ENCODE results near the gene ABCF2. TPM values are rescaled to one million over a fixed set of nuclear protein-coding genes. Genes with fewer than 3 reads are reported as not detected.

ABCF2 gene
- total and polyA plus RNA-seq, 10 of the 15 experiments (the other 5 are each of a cell fraction or from before 2014, with no cell fraction given) = 29.3 to 76.3 (median 57.1) TPM

- intact Hi-C loops (cut with micrococcal nuclease; ENCODE audit: unreplicated experiment) = no loop called here
- POLR2A ChIA-PET = interaction anchor here (1.5 kb wide), 1 partner anchor 19 kb away, joined by 6 read pairs; the partner anchor contains the start of gene ABCF2
Observed at GRCh38 chr7:151207804-151208203, 19.2 kb downstream of the ABCF2 start.

GRCh38 chr7:151207315-151207714 is 19.7 kb downstream of the ABCF2 start:
- CTCF ChIA-PET = interaction anchor here (0.8 to 2.0 kb wide), 2 partner anchors 10 to 37 kb away, joined by 3 to 7 read pairs; no protein-coding TSS in a partner anchor
- Histone ChIP-seq H3K9me3 (replicated peaks; ENCODE audit: control insufficient read depth, insufficient read depth, low read length) (no peaks in the 10 kb centered on the region), H4K20me1 (ENCODE audit: control insufficient read depth, insufficient read depth) (no peaks in the 10 kb centered on the region), H3K27me3 (replicated peaks in 1 of 2; ENCODE audit: control insufficient read depth in 2 of 2, insufficient read depth in 2 of 2, low read length in 1 of 2) (peaks cover 1 to 2% of the 10 kb centered on the region in 2 experiments; a peak in 3 of 4 replicates), H3K79me2 (ENCODE audit: control insufficient read depth, insufficient read depth, low read length) (no peaks in the 10 kb centered on the region), H3K27ac (ENCODE audit: control insufficient read depth, insufficient read depth) (no peak overlapping the region), H3K36me3 (ENCODE audit: control insufficient read depth in 2 of 2, insufficient read depth in 2 of 2, low read length in 1 of 2) (no peaks in the 10 kb centered on the region), H3K4me3 (no peak overlapping the region), H3K4me1 (ENCODE audit: control insufficient read depth, insufficient read depth, low read length) (no peaks in the 10 kb centered on the region), H2AFZ (ENCODE audit: control insufficient read depth, low read depth, low read length) (no peak overlapping the region), H3K4me2 (ENCODE audit: control insufficient read depth, insufficient read depth) (no peak overlapping the region), H3K9ac (ENCODE audit: control insufficient read depth, insufficient read depth, low read length) (no peak overlapping the region)
- SMC1A ChIA-PET (ENCODE audit: uncharacterized antibody, unreplicated experiment) = no interaction called here
- no TSS peak for BruUV-seq (replicated peaks)
- ATAC-seq (no peak), DNase-seq (ENCODE audit: low read depth, low spot score) (no peak), FAIRE-seq (no peak)
- intact Hi-C loops (cut with micrococcal nuclease; ENCODE audit: unreplicated experiment) = no loop called here
- POLR2A ChIA-PET = interaction anchor here (1.5 kb wide), 1 partner anchor 20 kb away, joined by 6 read pairs; the partner anchor contains the start of gene ABCF2
- 33% methylated on average over 9 of the region's 9 CpGs for WGBS (ENCODE audit: insufficient coverage, insufficient replicate concordance, low lambda C conversion rate, missing lambda C conversion rate)
- in situ Hi-C loops (cut with MboI) = no loop called here
- RAD21 ChIA-PET (ENCODE audit: unreplicated experiment) = no interaction called here
- TF ChIP-seq YBX1 (IDR thresholded peaks at IDR 0.05) (no peak), CEBPZ (IDR thresholded peaks at IDR 0.05; ENCODE audit: low read depth, low read length) (no peak), KAT2A (conservative IDR thresholded peaks at IDR 0.05; ENCODE audit: control insufficient read depth, low read depth, low read length) (no peak), SP1 (IDR thresholded peaks at IDR 0.05; ENCODE audit: low read depth, low read length) (no peak), BRCA1 (IDR thresholded peaks at IDR 0.05; ENCODE audit: low read depth, low read length) (no peak), RAD51 (IDR thresholded peaks at IDR 0.05) (no peak), WRNIP1 (IDR thresholded peaks at IDR 0.05; ENCODE audit: borderline replicate concordance, low read depth, low read length) (no peak), SMC3 (IDR thresholded peaks at IDR 0.05; ENCODE audit: borderline replicate concordance, low read length) (no peak), MYC (IDR thresholded peaks at IDR 0.05; ENCODE audit: insufficient read depth, insufficient read length, insufficient replicate concordance, low read length, severe bottlenecking) (no peak), ZBED1 (IDR thresholded peaks at IDR 0.05; ENCODE audit: borderline replicate concordance) (no peak)

More at GRCh38 chr7:151207804-151208203, 19.2 kb downstream of the ABCF2 start:
- Histone ChIP-seq H2AFZ (ENCODE audit: control insufficient read depth, low read depth, low read length) (no peak overlapping the region), H3K4me1 (ENCODE audit: control insufficient read depth, insufficient read depth, low read length) (no peaks in the 10 kb centered on the region), H3K9me3 (replicated peaks; ENCODE audit: control insufficient read depth, insufficient read depth, low read length) (no peaks in the 10 kb centered on the region), H3K36me3 (ENCODE audit: control insufficient read depth in 2 of 2, insufficient read depth in 2 of 2, low read length in 1 of 2) (no peaks in the 10 kb centered on the region), H3K4me3 (no peak overlapping the region), H4K20me1 (ENCODE audit: control insufficient read depth, insufficient read depth) (no peaks in the 10 kb centered on the region), H3K9ac (ENCODE audit: control insufficient read depth, insufficient read depth, low read length) (no peak overlapping the region), H3K4me2 (ENCODE audit: control insufficient read depth, insufficient read depth) (no peak overlapping the region), H3K27ac (ENCODE audit: control insufficient read depth, insufficient read depth) (no peak overlapping the region), H3K27me3 (replicated peaks in 1 of 2; ENCODE audit: control insufficient read depth in 2 of 2, insufficient read depth in 2 of 2, low read length in 1 of 2) (peaks cover 1 to 2% of the 10 kb centered on the region in 2 experiments; a peak in 3 of 4 replicates), H3K79me2 (ENCODE audit: control insufficient read depth, insufficient read depth, low read length) (no peaks in the 10 kb centered on the region)
- SMC1A ChIA-PET (ENCODE audit: uncharacterized antibody, unreplicated experiment) = no interaction called here
- BruUV-seq (replicated peaks) = no TSS peak
- no peak for DNase-seq (ENCODE audit: low read depth, low spot score)
- in situ Hi-C loops (cut with MboI) = no loop called here
- no peak for ATAC-seq
- FAIRE-seq = no peak
- no peak for TF ChIP-seq NR2C1 (IDR thresholded peaks at IDR 0.05)
- TF ChIP-seq RAD51 (IDR thresholded peaks at IDR 0.05) = no peak
- no peak for TF ChIP-seq FOS (IDR thresholded peaks at IDR 0.05; ENCODE audit: borderline replicate concordance, extremely low read depth, insufficient read length)
- no peak for TF ChIP-seq NFYB (IDR thresholded peaks at IDR 0.05; ENCODE audit: insufficient read depth, low read depth, low read length)
- no peak for TF ChIP-seq CHD4 (IDR thresholded peaks at IDR 0.05)
- TF ChIP-seq ZBED1 (IDR thresholded peaks at IDR 0.05; ENCODE audit: borderline replicate concordance) = no peak
- no peak for TF ChIP-seq SMARCA5 (IDR thresholded peaks at IDR 0.05)
- no peak for TF ChIP-seq FOXK2 (IDR thresholded peaks at IDR 0.05)
- TF ChIP-seq RAD21 (IDR thresholded peaks at IDR 0.05; ENCODE audit: insufficient read depth, low read depth, low read length) = no peak
- no peak for TF ChIP-seq SMC3 (IDR thresholded peaks at IDR 0.05; ENCODE audit: borderline replicate concordance, low read length)
- 73% methylated on average over 12 of the region's 12 CpGs for WGBS (ENCODE audit: insufficient coverage, insufficient replicate concordance, low lambda C conversion rate, missing lambda C conversion rate)
- RAD21 ChIA-PET (ENCODE audit: unreplicated experiment) = no interaction called here
- CTCF ChIA-PET = interaction anchor here (0.8 to 2.0 kb wide), 2 partner anchors 9 to 36 kb away, joined by 3 to 7 read pairs; no protein-coding TSS in a partner anchor
